Stimulated activated CD8-positive, alpha-beta memory T cell treated with anti-CD3 and anti-CD28 coated beads, Interleukin-12 subunit alpha, Interleukin-12 subunit beta, amount 100 ng/mL, for 4 hours (primary cell): ENCODE measurements around the gene TP73.
A peak's percentile ranks its signal among the peaks of the same experiment; 100 is the strongest.
"Not testable (repeated sequence)": the region's sequence is repeated elsewhere in the genome, so short reads cannot be mapped to it uniquely, and the experiment has no call there.

Source experiments
- DNase-seq: peaks from one replicate; pipeline ENCODE4 v3.0.0-alpha.2; 2020; ENCODE audit warnings: low read depth

The TP73 gene

GRCh38 chr1:3744646-3745045, 92.3 kb downstream of the TP73 start:
- DNase-seq = no peak

DNA sequence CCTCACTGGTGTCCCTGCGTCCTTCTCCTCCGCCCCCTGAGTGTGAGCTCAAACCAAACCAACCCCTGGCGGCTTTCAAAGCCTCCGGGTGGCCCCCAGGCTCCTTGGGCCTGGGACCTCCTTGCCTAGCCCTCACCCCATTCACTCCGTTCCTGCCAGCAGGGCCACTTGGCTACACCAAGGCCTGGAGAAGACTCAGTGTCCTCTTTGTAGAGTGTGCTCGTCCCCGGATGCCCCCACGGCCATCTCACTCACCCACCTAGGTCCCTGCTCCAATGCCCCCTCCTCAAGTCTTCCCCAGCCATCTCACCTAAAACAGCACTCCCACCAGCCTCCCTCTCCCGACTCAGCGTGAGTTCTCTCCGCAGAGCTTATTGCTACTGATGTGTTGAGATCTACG, 92.8 kb downstream of the TP73 start:
- DNase-seq = no peak

- DNase-seq = no peak
Observed at GRCh38 chr1:3745590-3746381, 93.5 kb downstream of the TP73 start.

- no peak for DNase-seq
Observed at GRCh38 chr1:3746389-3746829, 94.1 kb downstream of the TP73 start.

- DNase-seq = peak; percentile 72
Observed at GRCh38 chr1:3746830-3747521, 94.7 kb downstream of the TP73 start.

GRCh38 chr1:3747522-3747848, 95.2 kb downstream of the TP73 start:
- no peak for DNase-seq

GRCh38 chr1:3747903-3748302, 95.6 kb downstream of the TP73 start:
- DNase-seq = no peak

DNA sequence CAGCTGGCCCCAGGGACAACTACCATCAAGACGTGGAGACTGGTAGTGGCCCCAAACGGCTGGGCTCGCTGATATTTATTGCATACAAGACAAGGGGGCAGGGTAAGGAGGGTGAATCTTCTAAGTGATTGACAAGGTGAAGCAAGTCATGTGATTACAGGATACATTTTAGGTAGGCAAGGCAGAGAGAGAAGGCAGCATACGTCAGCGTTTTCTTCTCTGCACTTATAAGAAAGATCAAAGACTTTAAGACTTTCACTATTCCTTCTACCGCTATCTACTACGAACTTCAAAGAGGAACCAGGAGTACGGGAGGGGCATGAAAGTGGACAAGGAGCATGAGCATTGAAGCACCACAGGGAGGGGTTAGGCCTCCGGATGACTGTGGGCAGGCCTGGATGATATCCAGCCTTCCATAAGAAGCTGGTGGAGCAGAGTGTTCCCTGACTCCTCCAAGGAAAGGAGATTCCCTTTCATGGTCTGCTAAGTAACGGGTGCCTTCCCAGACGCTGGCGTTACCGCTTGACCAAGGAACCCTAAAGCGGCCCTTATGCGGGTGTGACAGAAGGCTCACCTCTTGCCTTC, 96.1 kb downstream of the TP73 start:
- DNase-seq = not testable (repeated sequence)

GRCh38 chr1:3749512-3749911, 97.2 kb downstream of the TP73 start:
- no peak for DNase-seq

- no peak for DNase-seq
Observed at GRCh38 chr1:3750741-3751140, 98.4 kb downstream of the TP73 start.

DNA sequence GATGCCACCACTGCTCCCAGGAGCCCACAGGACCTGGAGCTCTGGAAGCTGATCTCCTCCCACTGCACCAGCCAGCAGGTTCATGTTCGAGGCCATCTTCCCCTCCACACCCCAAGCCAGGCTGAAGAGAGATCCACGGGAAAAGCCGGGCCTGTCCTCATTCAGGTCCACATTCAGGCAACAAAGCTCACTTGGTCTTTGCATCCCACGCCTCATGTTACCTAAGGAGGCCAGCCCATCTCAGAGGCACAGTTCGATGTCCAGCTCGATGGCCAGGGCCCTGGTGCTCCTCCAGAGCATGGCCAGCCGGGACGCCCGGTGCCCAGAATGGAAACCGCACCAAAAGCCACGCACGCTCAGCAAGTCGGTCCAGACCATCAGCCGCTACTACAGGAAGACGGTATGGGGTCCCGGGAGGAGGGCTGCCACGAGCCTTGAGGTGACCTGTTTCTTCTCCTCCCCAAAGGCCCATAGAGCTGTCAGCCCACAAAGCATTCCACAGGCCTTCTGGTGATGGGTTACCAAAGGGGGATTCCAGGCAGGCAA, 100.2 kb downstream of the TP73 start, which contains the start of gene CCDC27:
Gene CCDC27, plus strand, starts transcription at position 51 of the 546 bp plus-strand sequence. Its CDS starts 32 bp downstream, at position 83.
- no peak for DNase-seq

- DNase-seq = no peak
Observed at GRCh38 chr1:3753656-3754454, 101.5 kb downstream of the TP73 start.

GRCh38 chr1:3756394-3756793, 104.1 kb downstream of the TP73 start:
- DNase-seq = no peak

DNA sequence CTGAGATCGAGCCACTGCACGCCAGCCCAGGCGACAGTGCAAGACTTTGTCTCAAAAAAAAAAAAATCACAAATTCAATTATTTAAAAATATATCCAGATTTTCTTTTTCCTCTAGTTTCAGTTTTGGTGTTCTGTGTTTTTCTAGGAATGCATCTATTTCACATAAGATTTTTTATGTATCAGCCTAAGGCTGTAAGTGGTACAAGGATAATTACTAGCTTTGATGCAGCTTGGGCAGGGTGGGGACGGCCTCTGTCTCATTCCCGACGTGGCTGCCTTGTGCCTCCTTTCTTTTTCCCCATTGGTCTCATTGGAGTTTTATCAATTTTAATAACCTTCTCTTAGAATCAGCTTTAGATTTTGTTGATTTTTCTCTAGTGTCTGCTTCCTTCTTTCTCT, 106.8 kb downstream of the TP73 start:
- DNase-seq = no peak

- DNase-seq = no peak
Observed at GRCh38 chr1:3759796-3760195, 107.5 kb downstream of the TP73 start.

GRCh38 chr1:3761296-3762010, 109.1 kb downstream of the TP73 start:
- DNase-seq = no peak

- DNase-seq = no peak
Observed at GRCh38 chr1:3762151-3762872, 110.0 kb downstream of the TP73 start.

DNA sequence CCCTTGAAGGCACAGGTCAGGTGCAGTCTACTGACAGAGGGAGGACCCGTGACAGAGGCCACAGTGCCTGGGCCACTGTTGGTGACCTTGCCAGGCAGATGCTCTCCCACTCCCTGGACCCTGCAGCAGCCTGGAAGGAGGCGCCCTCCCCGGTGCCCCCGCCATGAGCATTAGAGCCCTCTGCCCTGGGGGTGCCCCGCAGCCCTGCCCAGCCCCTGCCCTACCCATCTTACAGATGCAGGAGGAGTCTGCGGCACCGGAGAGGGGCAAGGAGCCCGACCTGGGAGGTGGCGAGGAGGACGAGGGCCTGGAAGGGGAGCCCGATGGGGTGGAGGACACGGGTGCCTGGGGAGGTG, 110.5 kb downstream of the TP73 start:
- no peak for DNase-seq

GRCh38 chr1:3763351-3764125, 111.2 kb downstream of the TP73 start:
- DNase-seq = no peak

- DNase-seq = no peak
Observed at GRCh38 chr1:3767328-3767925, 115.1 kb downstream of the TP73 start.
